HG03520 (cell line): ENCODE data around the gene MEP1B.
"Not testable (repeated sequence)": the region's sequence is repeated elsewhere in the genome, so short reads cannot be mapped to it uniquely, and the experiment has no call there.

Source experiments
- ATAC-seq: cut with Tn5 transposase; IDR thresholded peaks from one replicate; pipeline ENCODE4 v1.9.1; 2021; ENCODE audit warnings: mild to moderate bottlenecking, moderate library complexity; ENCODE audit not compliant: unreplicated experiment

The MEP1B gene

DNA sequence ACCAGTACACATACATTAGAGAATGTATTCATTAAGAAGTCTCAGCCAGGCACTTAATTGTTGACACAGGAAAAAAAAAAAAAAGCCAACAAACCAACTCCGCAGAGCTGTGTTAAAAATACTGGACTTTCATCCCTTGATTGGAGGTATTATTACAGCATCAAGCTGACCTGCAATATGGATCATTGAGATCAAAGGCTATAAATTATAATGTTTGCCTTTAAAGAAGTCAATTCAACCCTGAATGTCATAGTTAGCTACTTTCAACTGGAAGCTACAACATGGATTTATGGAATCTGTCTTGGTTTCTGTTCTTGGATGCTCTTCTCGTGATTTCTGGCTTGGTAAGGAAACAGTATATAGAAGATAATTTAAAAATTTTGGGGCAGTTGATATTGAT is at the start of gene MEP1B:
TSS of gene MEP1B (plus strand) at position 250 of the 400 bp plus-strand sequence. CDS start at position 282, 32 bp downstream.
- no peak for ATAC-seq

DNA sequence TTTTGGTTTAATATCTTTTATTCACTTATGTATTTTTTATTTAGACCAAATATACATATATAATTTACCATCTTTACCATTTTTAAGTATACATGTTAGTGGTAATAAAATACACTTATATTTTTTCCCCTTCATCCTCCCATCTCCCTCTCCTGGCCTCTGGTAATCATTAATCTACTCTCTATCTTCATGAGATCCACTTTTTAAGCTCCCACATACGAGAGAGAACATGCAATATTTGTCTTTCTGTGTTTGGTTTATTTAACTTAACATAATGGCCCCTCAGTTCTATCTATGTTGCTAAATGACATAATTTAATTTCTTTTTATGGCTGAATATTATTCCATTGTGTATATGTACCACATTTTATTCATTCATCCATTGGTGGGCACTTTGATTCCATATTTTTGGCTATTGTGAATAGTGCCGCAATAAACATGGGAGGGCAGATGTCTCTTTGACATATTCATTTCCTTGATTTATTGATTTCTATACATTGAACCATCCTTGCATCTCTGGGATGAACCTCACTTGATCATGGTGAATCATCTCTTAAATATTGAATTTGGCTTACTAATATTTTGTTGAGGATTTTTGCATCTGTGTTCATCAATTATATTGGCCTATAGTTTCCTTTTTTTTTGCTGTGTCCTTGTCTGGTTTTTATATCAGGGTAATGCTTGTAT is 41.5 kb upstream of the MEP1B start:
- ATAC-seq, result no peak

DNA sequence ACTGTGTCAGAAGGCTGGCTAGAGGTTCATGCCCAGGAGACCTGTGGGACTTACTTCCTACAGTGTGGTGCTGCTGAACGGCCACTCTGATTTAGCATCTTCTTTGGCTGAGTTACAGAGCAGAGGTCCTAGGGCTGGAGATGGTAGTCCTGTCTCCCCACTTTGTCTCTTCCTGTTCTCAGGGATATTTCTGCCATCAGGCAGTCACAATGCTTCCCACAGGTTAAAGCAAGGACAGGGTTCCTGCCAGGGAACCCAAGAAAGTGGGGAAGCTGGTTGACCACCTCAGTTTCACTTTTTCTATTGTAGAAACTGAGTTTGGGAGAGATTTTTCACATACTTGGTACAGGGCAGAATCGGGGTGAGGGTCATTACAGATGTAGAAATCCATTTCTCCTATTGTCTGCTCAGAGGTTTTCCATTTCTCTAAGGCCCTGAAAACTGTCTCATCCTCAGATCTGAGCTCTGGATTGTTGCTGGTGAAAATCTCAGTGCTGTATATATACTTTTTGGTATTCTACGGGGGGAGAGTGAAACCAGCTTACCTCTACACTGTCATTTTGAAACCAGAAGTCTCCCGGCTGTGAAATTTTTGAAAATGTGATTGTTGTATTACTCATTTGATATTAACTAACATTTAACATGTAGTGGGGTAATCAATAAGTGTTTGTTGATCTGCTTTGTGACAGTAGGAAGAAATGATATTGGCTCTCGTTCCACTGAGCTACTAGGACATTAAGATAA is 37.0 kb upstream of the MEP1B start:
- ATAC-seq, result peak; percentile 85

DNA sequence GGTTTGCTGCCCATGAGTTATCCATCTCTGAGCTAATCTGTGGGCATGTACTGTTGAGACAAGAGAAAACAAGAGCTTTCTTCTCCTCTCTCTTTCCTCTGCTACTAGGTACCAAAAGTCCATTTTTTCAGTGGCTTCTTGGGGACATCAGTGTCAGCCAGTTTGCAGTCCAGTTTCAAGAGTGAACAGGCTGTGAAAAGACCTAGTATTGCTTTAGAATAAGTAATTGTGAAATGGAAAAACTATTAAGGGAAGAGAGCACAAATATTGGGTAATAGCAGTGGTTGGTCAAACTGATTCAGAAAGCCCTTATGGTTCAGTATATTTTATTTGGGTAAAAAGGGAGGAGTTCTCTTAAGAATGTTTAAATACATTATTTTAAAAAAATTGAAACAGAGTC is 33.0 kb upstream of the MEP1B start:
- ATAC-seq, result no peak

DNA sequence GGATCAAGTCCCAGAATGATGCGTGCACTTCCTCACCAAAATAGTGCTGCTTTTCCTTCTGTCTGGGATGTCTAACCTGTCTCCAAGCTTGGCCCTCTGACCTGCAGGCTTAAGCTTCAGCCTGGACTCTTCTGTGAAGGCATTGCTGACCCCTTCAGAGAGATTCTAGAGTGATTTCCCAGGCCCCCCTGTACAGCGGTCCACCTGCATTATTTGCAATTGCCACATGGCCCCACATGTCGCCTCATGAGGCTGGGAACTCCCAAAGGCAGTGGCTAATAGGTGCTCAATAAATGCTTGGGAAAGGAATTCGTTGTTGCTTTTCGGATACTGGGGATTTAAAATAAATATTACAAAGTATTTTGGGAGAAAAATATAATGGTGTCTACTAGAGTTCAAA is 32.3 kb upstream of the MEP1B start:
- ATAC-seq, result no peak

DNA sequence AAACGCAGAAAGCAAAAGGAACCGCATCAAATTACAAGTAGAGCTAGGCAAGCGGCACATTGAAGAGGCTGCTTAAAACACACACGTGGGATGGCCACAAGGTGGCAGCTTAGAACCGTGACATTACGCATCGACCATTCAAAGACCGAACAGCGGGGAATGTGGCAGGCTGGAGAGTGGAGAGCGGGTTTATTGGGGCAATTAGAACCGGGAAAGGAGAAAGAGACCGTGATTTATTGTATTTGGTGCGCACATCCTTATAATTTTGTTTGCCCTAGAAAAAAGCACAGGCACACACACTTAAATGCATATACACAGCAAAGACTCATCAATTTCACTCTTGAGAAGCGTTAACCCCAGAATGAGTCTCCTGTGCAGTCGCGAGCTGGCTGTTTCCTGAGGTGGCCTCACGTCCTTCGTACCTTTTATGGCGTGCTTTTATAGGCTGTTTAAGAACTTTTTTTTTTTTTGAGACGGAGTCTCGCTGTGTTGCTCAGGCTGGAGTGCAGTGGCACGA is 31.7 kb upstream of the MEP1B start:
- ATAC-seq, result peak; percentile 90

DNA sequence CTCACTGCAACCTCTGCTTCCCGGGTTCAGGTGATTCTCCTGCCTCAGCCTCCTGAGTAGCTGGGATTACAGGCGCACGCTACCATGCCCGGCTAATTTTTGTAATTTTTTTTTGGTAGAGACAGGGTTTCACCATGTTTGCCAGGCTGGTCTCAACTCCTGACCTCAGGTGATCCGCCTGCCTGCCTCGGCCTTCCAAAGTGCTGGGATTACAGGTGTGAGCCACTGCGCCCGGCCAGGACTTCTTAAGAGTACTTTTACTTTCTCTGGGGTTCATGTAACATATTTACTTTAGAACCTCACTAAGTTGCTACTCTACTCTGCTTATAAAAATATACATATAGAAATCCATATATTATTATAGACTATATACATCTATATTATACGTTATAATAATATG is 31.2 kb upstream of the MEP1B start:
- ATAC-seq, result not testable (repeated sequence)

DNA sequence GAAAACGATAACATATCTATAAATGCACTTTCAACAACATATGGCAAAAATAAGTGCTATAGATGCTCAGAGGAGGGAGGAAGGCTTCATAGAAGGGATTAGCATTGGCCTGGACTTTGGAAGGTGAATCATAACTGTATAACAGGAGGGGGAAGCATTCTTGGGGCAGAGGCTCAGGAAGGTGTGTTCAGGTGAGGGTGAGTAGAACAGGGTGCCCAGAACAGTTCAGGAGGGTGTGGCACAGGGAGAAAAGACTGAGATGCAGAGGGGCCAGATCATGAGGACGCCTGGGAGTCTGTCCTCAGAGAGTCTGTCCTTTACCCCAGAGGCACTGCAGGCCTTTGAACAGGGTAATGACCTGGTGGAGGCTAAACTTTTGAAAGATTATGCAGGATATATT is 29.3 kb upstream of the MEP1B start:
- ATAC-seq, result no peak

DNA sequence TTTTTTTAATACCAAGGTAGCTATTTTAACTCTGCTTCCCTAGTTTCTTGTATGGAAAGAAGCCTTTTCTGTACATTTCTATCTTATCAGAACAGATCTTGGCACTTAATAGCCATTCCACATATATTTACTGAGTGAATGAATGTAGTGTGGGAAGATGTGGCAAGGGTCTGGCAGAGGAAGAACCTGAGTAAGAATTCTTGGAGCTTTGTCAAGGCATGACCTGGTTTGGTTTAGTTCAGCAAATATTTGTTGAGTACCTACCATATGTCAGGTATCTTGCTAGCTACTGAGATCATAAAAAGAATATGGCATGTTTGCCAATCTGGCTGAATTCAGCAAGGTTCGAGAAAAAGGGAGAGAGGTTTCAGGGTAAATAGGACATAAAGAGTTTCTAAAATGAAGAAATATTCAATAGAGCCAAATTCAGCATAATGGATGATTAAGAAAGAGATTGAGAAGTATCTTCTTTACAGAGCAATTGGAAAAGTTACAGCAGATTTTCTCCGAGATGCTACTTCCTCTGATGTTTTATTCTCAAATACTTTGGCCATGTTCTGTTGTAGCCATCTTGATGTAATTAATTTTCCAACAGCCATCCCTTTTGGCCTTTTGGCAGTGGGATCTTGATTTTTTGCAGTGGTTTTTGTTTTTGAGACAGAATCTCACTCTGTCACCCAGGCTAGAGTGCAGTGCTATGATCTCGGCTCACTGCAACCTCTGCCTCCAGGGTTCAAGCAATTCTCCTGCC is 21.7 kb upstream of the MEP1B start:
- ATAC-seq, result no peak

DNA sequence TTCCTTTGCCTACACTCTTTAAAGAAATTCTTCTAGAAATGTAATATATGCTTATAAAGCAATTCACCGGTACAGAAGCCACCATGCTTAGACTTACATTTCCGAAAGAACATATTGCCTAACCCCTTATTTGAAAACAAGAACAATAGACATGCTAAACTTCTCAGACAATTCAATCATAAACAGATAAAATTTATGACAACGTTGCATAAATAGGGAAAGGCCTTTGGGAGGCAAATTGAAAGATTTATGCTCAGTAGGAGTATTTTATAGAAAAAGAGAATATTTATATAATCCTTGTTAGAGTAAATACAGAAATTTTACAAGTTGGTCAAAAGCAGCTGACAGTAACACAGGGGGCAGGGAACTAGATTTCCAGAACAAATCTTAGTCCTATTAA is 16.2 kb upstream of the MEP1B start:
- ATAC-seq, result no peak

DNA sequence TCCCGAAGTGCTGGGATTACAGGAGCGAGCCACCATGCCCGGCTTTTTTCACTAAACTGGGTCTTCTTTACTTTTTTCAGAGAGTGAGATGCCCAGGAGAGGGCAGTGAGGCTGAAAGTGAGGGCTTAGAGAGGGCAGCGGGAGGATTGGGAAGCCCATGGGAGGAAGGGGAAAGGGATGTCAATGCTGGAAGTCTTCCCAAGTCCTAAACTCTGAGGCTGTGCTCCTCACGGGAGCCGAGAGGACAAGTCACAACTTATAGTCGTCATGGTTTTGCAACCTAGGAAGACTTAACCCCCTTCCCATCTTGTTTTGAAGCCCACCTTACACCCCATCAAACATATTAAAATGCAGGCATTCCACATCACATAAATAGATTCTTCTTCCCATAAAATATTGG is 15.1 kb upstream of the MEP1B start:
- ATAC-seq, result no peak

DNA sequence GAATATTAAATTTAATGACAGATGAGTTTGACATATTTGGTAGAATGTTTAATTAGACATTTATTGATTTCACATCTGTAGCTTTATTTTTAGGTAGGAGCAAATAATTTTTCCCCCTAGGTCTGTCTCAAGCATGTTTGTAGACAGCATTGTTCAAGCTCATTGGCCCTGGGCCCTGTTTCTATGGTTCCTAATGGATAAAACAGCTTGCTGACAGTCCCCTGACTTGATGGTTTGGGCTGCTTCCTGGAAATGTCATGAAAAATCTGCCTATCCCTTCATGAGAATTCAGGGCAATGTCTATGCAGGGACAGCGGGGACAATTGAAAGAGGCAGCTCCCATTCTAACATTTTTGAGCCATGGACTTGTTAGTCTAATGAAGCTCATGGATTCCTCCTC is 14.6 kb upstream of the MEP1B start:
- no peak for ATAC-seq

DNA sequence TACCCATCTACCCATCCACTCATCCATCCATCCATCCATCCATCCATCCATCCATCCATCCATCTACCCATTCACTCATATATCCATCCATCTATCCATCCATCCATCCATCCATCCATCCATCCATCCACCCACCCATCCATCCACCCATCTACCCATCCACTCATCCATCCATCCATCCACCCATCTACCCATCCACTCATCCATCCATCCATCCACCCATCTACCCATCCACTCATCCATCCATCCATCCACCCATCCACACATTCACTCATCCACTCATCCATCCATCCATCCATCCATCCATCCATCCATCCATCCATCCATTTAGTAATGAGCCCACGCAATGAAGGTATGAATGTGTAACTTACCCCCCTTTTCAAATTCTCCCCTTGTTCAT is 13.1 kb upstream of the MEP1B start:
- not testable (repeated sequence) for ATAC-seq

DNA sequence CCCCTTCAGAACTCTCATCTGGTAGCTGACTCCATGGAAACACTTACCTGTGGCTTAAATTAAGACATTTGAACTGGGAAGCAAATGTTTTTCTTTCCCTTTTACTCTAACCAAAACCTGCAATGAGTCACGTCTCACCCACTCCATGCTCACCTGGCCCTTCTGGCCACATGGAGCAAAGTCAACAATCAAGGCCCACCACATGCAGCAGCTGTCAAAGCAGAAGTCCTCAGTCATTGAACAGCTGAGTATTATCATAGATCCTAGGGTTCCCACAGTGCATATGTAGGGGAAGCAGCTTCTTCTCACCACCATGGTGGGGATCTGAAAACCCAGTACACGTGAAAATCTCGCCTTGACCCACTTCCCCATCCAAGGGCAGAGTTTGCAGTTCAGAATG is 12.3 kb upstream of the MEP1B start:
- ATAC-seq, result no peak

DNA sequence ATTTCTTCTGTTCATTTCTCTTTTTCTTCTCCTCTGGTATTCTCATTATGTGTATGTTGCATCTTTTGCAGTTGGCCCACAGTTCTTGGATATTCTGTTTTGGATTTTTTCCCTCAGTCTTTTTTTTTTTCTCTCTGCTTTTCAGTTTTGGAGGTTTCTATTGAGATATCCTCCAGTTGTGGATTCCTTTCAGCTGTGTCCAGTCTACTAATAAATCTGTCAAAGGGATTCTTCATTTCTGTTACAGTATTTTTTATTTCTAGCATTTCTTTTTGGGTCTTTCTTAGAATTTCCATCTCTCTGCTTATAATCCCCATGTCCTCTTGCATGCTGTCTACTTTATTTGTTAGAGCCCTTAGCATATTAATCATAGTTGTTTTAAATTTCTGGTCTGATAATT is 6.3 kb upstream of the MEP1B start:
- no peak for ATAC-seq

DNA sequence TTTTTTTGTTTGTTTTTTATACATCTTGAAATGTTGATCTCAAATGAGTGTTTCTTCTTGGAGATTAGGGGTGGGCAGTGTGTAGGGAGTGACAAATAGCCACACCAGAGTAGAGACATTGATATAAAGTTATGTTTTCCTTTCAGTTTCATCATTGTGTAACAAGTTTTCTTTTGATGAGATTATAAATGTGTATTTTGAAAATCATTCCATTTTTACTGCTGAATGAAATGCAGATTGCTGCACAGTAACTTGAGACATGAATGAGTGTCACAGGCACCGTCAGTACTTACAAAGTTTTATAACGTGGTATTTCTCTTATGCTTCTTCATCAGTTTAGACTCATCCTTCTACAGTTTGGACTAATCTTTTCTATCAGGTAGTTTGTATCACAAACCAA is 370 bp downstream of the MEP1B start:
- no peak for ATAC-seq

DNA sequence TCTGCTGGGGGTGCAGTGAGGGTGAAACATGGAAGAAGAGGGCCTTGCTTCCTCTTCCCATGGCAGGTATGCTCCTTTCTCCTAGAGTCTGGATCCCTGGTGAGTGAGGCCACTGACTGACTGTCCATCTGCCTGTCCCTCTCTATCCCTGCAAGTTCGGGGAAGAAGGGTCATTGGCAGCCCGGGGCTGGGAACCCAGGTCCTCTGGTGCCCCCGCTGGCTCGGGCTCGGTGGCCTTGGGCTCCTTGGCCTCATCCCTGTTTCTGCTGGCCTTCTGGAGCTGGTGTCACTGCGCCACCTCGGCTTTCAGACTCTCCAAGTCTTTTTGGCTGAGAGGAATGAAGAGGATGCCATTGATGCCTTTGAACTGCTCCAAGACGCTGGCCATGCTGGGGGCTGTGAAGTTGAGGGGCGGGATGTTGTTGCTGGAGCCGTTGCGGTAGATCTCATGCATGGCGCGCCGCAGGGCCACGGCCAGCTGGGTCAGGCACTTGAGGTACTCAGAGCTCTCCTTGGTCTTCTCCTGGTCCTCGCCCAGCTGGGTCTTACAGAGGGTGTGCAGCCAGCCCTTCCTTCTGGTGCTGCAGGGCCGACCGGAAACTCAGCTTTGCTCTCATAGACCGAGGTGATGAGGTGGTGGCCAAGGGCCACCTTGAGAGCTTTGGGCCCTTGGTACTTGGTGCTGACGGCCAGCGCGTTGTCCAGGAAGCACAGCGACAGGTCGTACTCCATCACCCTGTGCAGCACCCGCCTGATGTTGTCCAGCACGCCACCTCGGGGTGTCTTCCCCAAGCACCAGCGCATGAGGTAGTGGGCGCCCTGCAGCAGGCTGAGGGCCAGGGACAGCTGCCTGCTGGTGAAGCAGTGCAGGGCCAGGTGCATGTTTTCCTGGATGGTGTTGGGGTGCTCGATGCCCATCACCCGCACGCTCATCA is 6.3 kb downstream of the MEP1B start:
- ATAC-seq, result no peak

DNA sequence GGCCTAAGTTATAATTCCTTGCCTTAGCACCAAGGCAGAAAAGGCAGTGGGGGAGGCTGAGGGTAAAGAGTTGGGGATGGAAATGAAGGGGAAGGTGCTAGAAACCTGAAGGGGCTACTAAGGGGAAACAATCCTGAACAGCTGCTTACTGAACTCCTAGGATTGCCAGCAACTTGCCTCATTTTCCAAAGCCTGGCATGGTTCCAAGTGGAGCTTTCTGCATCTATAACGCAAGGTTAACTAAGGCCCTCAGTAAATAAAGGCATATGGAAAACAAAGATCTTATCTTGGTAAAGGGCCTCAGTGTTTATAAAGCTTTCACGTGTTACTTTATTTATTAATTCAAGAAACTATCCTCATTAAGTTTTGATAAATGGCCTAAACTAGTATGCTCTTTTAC is 10.9 kb downstream of the MEP1B start:
- no peak for ATAC-seq

DNA sequence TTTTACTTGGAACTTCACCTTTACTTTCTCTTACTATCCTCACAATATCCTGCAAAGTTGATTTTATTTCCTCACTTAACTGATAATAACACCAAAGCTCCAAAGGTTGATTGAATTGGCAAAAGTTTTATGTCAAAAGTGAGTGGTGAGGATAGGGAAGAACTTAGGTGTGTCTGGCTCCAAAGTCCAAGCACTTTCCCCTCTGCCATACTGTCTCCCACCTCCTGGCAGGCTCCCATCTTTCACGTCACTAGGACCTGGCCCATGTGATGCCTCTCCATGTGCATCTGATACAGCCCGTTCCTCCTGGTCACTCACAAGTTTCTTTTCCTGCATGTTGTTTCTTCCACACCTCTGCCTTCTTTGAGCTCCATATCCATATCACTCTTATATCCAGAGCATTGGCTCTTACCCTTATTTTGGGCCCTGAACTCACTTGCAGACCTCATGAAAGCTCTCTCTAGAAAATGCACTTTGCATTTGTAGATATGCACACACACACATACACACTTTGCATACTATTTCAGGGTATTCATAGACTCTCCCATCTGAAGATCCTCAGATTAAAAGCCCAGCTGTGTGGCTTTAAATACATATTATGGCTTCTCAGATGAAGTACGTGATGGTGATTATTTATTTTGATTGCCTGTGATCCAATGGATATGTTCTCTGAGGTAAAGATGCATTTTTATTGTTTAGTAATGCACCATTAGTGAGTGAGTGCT is 12.3 kb downstream of the MEP1B start:
- ATAC-seq, result no peak

DNA sequence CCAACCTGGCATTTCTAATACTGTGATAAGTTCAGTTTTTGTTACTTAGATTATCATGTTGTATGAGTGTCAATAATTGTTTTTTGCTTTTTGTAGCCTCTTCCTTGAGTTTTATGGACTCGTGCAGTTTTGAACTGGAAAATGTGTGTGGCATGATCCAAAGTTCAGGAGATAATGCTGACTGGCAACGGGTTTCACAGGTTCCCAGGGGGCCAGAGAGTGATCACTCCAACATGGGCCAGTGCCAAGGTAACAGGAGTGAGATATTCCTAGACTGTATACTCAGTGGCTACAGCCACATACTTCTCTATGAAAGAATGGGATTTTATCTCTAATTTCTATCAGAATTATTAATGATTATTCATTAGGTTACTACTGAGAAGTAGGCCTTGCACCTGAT is 18.2 kb downstream of the MEP1B start:
- no peak for ATAC-seq
